Tibial nerve (tissue), 4 donors: Measurements from ENCODE around the gene ZNF512. TPM values are rescaled to one million over a fixed set of nuclear protein-coding genes. Genes with fewer than 3 reads are reported as not detected.

Experiments
- DNase-seq, 2 donors: peaks; one replicate each; pipeline ENCODE4 v3.0.0-alpha.2; 2019; ENCODE audit warnings: low spot score in 2 of 2
- H3K27ac ChIP-seq, 4 donors: fragments of 200-600 bp; sonication (generic) in 3 of 4; one replicate each; pipeline ENCODE4 v1.5.1; 2017 to 2019; ENCODE audit warnings: mild to moderate bottlenecking in 1 of 4
- H3K27me3 ChIP-seq, 2 donors: fragments of 200-600 bp; sonication (generic) in 1 of 2; one replicate each; pipeline versions ENCODE4 v1.5.1 to v1.6.0; 2017 to 2019
- H3K36me3 ChIP-seq, 3 donors: fragments of 200-600 bp; sonication (generic); one replicate each; pipeline ENCODE4 v1.5.1; 2018 to 2019
- H3K4me1 ChIP-seq, 4 donors: fragments of 200-600 bp; sonication (generic) in 3 of 4; one replicate each; pipeline ENCODE4 v1.5.1; 2017 to 2019
- H3K4me3 ChIP-seq, 4 donors: fragments of 200-600 bp; sonication (generic) in 3 of 4; one replicate each; pipeline ENCODE4 v1.5.1; 2017 to 2019; ENCODE audit warnings: mild to moderate bottlenecking in 1 of 4, moderate library complexity in 1 of 4
- H3K9me3 ChIP-seq, 4 donors: fragments of 200-600 bp; sonication (generic) in 3 of 4; one replicate each; pipeline ENCODE4 v1.5.1; 2017 to 2019
- CTCF ChIP-seq, 5 experiments: fragments of 200-600 bp in 3 of 5; fragments of 450-650 bp in 2 of 5; sonication (generic) in 3 of 5; IDR thresholded peaks; one replicate each; pipeline ENCODE4 v1.5.1; 2016 to 2019; ENCODE audit warnings: antibody characterized with exemption in 5 of 5, mild to moderate bottlenecking in 3 of 5, moderate library complexity in 2 of 5
- EP300 ChIP-seq, 2 donors: sonication (generic); formaldehyde crosslinking; IDR thresholded peaks; one replicate each; pipeline ENCODE4 v1.6.1; 2017; ENCODE audit warnings: antibody characterized with exemption in 2 of 2, mild to moderate bottlenecking in 1 of 2
- POLR2A ChIP-seq, 2 donors: fragments of 450-650 bp; IDR thresholded peaks; one replicate each; pipeline ENCODE4 v1.6.1; 2017; ENCODE audit warnings: antibody characterized with exemption in 2 of 2, mild to moderate bottlenecking in 2 of 2, moderate library complexity in 2 of 2
- WGBS, 2 donors: methylation state at CpG; one replicate each; pipeline ENCODE4 v1.1.5; 2018; 5-methylcytosine and 5-hydroxymethylcytosine counted together
- total RNA-seq, 4 donors: library from RNA; depleted of rRNA; stranded (reverse); fragments of >200 nt; gene quantifications; one replicate each; pipeline ENCODE4 v1.1.0, GENCODE V29; 2016

ZNF512 gene
- total RNA-seq, 4 donors from 2014 or later: 29.9 to 52.0 (median 42.4) TPM

DNA sequence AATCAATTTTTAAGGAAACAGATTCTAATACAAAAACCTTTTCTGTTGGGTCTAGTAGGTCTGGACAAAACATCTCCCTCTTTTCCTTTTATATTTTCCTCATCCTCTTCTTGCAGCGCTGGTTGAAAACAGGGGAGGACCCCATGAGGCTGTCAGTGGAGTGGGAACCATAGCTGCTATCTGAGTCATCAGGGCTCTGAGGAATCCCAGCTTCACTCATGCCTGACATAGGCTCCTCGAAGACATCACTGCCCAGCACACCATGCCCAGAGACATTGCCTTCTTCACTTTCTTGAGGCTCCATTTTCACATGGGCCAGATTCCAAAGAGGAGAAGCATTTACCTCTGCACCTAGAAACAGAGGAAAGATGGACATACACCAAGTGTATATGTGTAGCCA is 70.6 kb downstream of the ZNF512 start:
- no peak for DNase-seq
- Histone ChIP-seq H3K36me3 (peaks cover 0 to 100% (median 15%) of the 10 kb centered on the region in 3 donors), H3K4me1 (peaks cover 0 to 3% (median 0%) of the 10 kb centered on the region in 4 donors), H3K27ac (no peak overlapping the region), H3K9me3 (no peaks in the 10 kb centered on the region), H3K4me3 (no peak overlapping the region), H3K27me3 (no peaks in the 10 kb centered on the region)
- WGBS, 2 donors: 90 to 93% methylated on average over 2 of the region's 2 CpGs
- no peak for TF ChIP-seq CTCF (IDR thresholded peaks at IDR 0.05)

GRCh38 chr2:27655155-27655951 is 72.5 kb downstream of the ZNF512 start:
- H3K36me3 ChIP-seq: peaks cover 0 to 100% (median 19%) of the 10 kb centered on the region in 3 donors
- WGBS, 2 donors: 83 to 87% methylated on average over 7 of the region's 7 CpGs
- no peak overlapping the region for H3K4me3 ChIP-seq

DNA sequence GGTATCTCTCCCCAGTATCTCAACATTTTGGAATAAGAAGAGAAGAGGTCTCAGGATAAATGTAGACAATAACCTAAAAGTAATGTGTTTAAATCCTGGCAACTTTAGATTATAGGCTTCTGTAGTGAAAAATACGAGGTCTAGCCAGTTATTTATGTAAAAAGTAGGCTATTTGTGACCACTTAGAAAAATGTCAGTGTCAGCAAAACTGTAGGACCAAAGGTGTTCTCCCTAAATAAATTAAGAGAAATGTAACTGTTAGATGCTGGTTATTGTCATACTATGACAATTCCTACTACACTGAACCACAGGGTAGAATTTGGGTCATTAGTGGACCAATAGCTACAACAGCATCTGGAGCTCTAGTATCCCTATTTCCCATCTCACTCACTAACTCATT is 78.5 kb downstream of the ZNF512 start:
- peaks cover 0 to 56% (median 15%) of the 10 kb centered on the region in 3 donors for H3K36me3 ChIP-seq
- H3K27ac ChIP-seq: no peak overlapping the region
- H3K9me3 ChIP-seq: no peaks in the 10 kb centered on the region
- H3K4me3 ChIP-seq: no peak overlapping the region
- no peak for DNase-seq
- TF ChIP-seq POLR2A (IDR thresholded peaks at IDR 0.05) (no peak), CTCF (IDR thresholded peaks at IDR 0.05) (no peak), EP300 (IDR thresholded peaks at IDR 0.05) (no peak)
- H3K27me3 ChIP-seq: no peaks in the 10 kb centered on the region
- peaks cover 0 to 49% (median 23%) of the 10 kb centered on the region in 4 donors for H3K4me1 ChIP-seq
- 93 to 95% methylated on average over 1 of the region's 1 CpG for WGBS, 2 donors

More at GRCh38 chr2:27655155-27655951, 72.5 kb downstream of the ZNF512 start:
- H3K27ac ChIP-seq: no peak overlapping the region
- H3K4me1 ChIP-seq: peaks cover 0 to 13% (median 1%) of the 10 kb centered on the region in 4 donors
- TF ChIP-seq POLR2A (IDR thresholded peaks at IDR 0.05): no peak
- no peak for TF ChIP-seq CTCF (IDR thresholded peaks at IDR 0.05)
- no peak for TF ChIP-seq EP300 (IDR thresholded peaks at IDR 0.05)
- no peak for DNase-seq
- H3K27me3 ChIP-seq: no peaks in the 10 kb centered on the region
- no peaks in the 10 kb centered on the region for H3K9me3 ChIP-seq

DNA sequence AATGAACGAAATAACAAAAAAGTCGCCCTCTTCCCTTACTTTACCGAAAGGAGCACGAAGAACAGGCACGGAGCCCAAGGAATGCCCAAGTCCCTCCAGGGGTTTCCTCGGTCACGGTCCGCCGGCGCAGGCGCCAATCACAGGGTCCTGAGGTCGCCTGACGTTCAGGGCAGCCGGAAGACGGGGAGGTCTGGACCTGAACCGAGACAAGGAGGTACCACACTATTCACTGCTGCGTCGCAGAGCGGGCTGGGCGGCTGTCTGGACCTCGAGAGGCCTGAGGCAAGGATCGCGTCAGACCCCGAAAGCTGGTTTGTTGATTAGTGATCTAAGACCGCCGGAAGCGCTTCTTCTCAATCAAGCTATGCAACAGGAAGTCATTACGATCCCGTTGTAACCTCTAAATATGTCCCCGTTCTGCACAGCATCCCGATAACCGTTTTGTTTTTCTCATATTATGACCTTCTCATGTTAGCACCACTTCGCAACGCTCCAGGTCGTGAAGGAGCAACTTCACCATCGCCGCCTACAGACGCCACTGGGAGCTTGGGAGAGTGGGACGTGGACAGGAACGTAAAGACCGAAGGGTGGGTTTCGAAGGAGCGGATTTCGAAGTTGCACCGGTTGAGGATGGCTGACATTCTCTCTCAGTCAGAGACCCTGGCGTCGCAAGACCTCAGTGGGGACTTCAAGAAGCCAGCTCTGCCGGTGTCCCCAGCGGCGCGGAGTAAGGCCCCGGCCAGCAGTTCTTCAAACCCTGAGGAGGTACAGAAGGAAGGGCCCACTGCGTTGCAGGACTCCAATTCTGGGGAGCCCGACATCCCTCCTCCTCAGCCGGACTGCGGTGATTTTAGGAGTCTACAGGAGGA is 80.7 kb downstream of the ZNF512 start, which contains the start of the genes SLC4A1AP and SUPT7L:
TSS of gene SLC4A1AP (plus strand) at position 605 of the 869 bp plus-strand sequence. CDS start at position 631, 26 bp downstream.
TSS of gene SUPT7L (minus strand) at position 330 of the 869 bp plus-strand sequence. CDS start 1,422 bp downstream, outside the sequence.
- WGBS, 2 donors: 0% methylated on average over 53 of the region's 56 CpGs
- H3K27me3 ChIP-seq: no peaks in the 10 kb centered on the region
- peak within 1 kb of the TSS; percentile 81 to 92 (median 88) for H3K27ac ChIP-seq
- TF ChIP-seq EP300 (IDR thresholded peaks at IDR 0.05): peak; percentile 50 to 96
- TF ChIP-seq CTCF (IDR thresholded peaks at IDR 0.05): peak in 1 of 5 experiments; percentile 30
- TF ChIP-seq POLR2A (IDR thresholded peaks at IDR 0.05): no peak
- DNase-seq: peak; percentile 29 to 69
- peaks cover 0 to 53% (median 20%) of the 10 kb centered on the region in 3 donors for H3K36me3 ChIP-seq
- peak within 1 kb of the TSS; percentile 54 to 92 (median 79) for H3K4me3 ChIP-seq
- H3K4me1 ChIP-seq: peaks cover 0 to 51% (median 23%) of the 10 kb centered on the region in 4 donors
- H3K9me3 ChIP-seq: no peaks in the 10 kb centered on the region
